BE2C (cell line): ENCODE results near the gene AVPI1.

Source experiments
- DNase-seq: peaks from one replicate; pipeline ENCODE4 v3.0.0-alpha.2; 2020
- H3K27me3 ChIP-seq: fragments of 250-450 bp; sonication (Bioruptor Pico); 2 replicates; pipeline ENCODE4 v1.5.1; 2020; ENCODE audit warnings: mild to moderate bottlenecking
- H3K36me3 ChIP-seq: fragments of 250-450 bp; sonication (Bioruptor Pico); 2 replicates; pipeline ENCODE4 v1.5.1; 2020; ENCODE audit warnings: mild to moderate bottlenecking
- H3K4me1 ChIP-seq: fragments of 250-450 bp; sonication (Bioruptor Pico); 2 replicates; pipeline ENCODE4 v1.5.1; 2020
- H3K4me3 ChIP-seq: 2 replicates; pipeline ENCODE4 v1.5.1; 2011; ENCODE audit warnings: low read depth, low read length
- H3K9me3 ChIP-seq: fragments of 250-450 bp; sonication (Bioruptor Pico); 2 replicates; pipeline ENCODE4 v1.5.1; 2020
- TF ChIP-seq, protein P1 (sequence below): IDR thresholded peaks from 2 replicates; pipeline ENCODE4 v1.5.1; 2012; ENCODE audit warnings: mild to moderate bottlenecking, low read depth, low read length

The AVPI1 gene

DNA sequence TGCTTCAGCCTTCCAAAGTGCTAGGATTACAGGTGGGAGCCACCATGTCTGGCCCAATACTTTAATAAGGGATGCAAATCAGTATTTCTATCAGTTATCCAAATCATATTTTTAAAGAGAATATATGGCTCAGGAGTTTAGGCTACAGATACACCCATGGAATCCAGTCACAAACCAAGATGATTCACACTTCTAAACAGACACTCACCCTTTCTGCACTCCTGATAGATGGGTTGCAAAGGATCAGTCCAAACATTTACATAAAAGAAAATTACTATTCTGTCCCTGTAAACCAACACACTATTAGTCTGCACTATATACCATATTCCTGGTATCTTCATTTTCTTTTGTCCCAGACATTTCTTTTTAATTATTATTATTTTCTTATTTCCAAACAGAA, 55.9 kb downstream of the AVPI1 start:
- H3K4me1 ChIP-seq = no peaks in the 10 kb centered on the region
- H3K27me3 ChIP-seq = no peaks in the 10 kb centered on the region
- H3K36me3 ChIP-seq = no peaks in the 10 kb centered on the region
- H3K9me3 ChIP-seq = no peaks in the 10 kb centered on the region
- no peak overlapping the region for H3K4me3 ChIP-seq
- DNase-seq = no peak
- TF ChIP-seq, protein P1, sequence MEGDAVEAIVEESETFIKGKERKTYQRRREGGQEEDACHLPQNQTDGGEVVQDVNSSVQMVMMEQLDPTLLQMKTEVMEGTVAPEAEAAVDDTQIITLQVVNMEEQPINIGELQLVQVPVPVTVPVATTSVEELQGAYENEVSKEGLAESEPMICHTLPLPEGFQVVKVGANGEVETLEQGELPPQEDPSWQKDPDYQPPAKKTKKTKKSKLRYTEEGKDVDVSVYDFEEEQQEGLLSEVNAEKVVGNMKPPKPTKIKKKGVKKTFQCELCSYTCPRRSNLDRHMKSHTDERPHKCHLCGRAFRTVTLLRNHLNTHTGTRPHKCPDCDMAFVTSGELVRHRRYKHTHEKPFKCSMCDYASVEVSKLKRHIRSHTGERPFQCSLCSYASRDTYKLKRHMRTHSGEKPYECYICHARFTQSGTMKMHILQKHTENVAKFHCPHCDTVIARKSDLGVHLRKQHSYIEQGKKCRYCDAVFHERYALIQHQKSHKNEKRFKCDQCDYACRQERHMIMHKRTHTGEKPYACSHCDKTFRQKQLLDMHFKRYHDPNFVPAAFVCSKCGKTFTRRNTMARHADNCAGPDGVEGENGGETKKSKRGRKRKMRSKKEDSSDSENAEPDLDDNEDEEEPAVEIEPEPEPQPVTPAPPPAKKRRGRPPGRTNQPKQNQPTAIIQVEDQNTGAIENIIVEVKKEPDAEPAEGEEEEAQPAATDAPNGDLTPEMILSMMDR = no peak

DNA sequence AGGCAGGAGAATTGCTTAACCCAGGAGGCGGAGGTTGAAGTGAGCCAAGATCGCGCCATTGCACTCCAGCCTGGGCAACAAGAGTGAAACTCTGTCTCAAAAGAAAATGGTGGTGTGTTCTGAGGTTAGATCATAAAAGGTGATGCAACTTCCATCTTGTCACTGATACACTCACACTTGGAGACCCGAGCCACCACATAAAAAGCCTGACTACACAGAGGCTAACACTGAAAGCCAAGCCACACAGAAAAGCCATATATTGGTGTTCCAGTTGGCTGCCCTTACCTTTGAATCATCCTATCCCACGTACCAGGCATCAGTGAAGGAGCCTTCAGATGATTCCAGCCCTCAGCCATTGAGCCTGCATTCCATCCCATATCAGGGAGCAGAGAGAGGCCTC, 57.8 kb downstream of the AVPI1 start:
- TF ChIP-seq, protein P1 = no peak
- no peaks in the 10 kb centered on the region for H3K9me3 ChIP-seq
- no peaks in the 10 kb centered on the region for H3K4me1 ChIP-seq
- H3K36me3 ChIP-seq = no peaks in the 10 kb centered on the region
- H3K4me3 ChIP-seq = no peak overlapping the region
- DNase-seq = no peak
- H3K27me3 ChIP-seq = no peaks in the 10 kb centered on the region

DNA sequence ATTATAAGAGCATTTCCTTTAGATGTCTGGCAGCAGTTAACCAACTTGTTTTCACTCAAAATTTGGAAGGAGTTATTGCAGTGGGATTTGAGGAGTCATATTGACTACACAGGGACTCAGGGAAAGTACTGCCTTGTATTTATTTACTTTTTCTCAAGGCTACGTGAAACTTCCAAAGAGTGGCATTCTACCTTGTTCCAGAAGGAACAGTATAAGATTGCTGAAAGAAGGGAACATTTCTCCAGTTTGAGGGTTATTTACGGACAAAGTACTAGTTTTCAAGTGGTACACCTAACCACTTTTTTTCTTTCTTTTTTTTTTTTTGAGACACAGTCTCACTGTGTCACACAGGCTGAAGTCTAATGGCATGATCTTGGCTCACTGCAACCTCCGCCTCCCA, 58.8 kb downstream of the AVPI1 start:
- Histone ChIP-seq H3K9me3 (no peaks in the 10 kb centered on the region), H3K27me3 (no peaks in the 10 kb centered on the region), H3K36me3 (no peaks in the 10 kb centered on the region), H3K4me3 (no peak overlapping the region), H3K4me1 (no peaks in the 10 kb centered on the region)
- TF ChIP-seq, protein P1 = no peak
- DNase-seq = no peak

DNA sequence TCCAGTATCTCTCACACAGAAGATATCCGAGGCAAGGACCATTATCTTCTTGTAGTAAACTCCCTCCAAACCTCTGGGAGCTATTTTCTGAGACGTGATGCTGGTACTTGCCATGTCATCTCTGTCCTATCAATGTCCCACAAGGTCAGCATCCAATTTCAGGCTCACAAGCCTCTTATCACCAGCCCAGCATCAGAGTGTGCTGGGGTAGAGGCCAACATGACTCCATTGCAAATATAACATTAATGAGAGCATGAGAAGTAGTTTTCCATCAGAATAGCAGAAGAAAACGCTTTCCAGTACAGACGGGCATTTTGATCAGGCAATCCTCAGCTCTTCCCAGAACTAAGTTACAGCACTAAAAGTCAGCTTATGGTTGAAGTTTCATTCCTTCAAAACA, 59.3 kb downstream of the AVPI1 start:
- TF ChIP-seq, protein P1 = no peak
- no peak for DNase-seq

More for the DNA sequence above, 59.3 kb downstream of the AVPI1 start:
- Histone ChIP-seq H3K4me1 (no peaks in the 10 kb centered on the region), H3K27me3 (no peaks in the 10 kb centered on the region), H3K36me3 (no peaks in the 10 kb centered on the region), H3K9me3 (no peaks in the 10 kb centered on the region), H3K4me3 (no peak overlapping the region)
